Iris pigment epithelial cell (primary cell): Measurements from ENCODE around the gene NMNAT2.
A peak's percentile ranks its signal among the peaks of the same experiment; 100 is the strongest.
"Not testable (repeated sequence)": the region's sequence is repeated elsewhere in the genome, so short reads cannot be mapped to it uniquely, and the experiment has no call there.

ENCODE experiments used
- DNase-seq: peaks from one replicate; pipeline ENCODE4 v3.0.0-alpha.2; 2011; ENCODE audit warnings: low read depth

Gene NMNAT2

GRCh38 chr1:183418696-183419095 lies 516 bp upstream of the NMNAT2 start:
- no peak for DNase-seq

- peak; percentile 58 for DNase-seq
Measured at GRCh38 chr1:183416850-183417771, 1.1 kb downstream of the NMNAT2 start.

- DNase-seq = no peak
Measured at GRCh38 chr1:183414365-183414764, 3.8 kb downstream of the NMNAT2 start.

GRCh38 chr1:183411091-183411490 lies 7.1 kb downstream of the NMNAT2 start:
- peak; percentile 7 for DNase-seq

GRCh38 chr1:183407961-183408360 lies 10.2 kb downstream of the NMNAT2 start:
- no peak for DNase-seq

GRCh38 chr1:183407474-183407873 lies 10.7 kb downstream of the NMNAT2 start:
- no peak for DNase-seq

GRCh38 chr1:183404476-183404875 lies 13.7 kb downstream of the NMNAT2 start:
- DNase-seq = no peak

GRCh38 chr1:183403498-183403897 lies 14.7 kb downstream of the NMNAT2 start:
- DNase-seq = no peak

- DNase-seq = not testable (repeated sequence)
Measured at GRCh38 chr1:183401565-183401964, 16.6 kb downstream of the NMNAT2 start.

GRCh38 chr1:183394435-183394834 lies 23.7 kb downstream of the NMNAT2 start:
- no peak for DNase-seq

- DNase-seq = no peak
Measured at GRCh38 chr1:183391863-183392262, 26.3 kb downstream of the NMNAT2 start.

- no peak for DNase-seq
Measured at GRCh38 chr1:183390561-183390960, 27.6 kb downstream of the NMNAT2 start.

- DNase-seq = no peak
Measured at GRCh38 chr1:183388735-183389134, 29.4 kb downstream of the NMNAT2 start.

- DNase-seq = peak; percentile 10
Measured at GRCh38 chr1:183385340-183386144, 32.6 kb downstream of the NMNAT2 start.

GRCh38 chr1:183379951-183380350 lies 38.2 kb downstream of the NMNAT2 start:
- DNase-seq = no peak

- DNase-seq = no peak
Measured at GRCh38 chr1:183375381-183375780, 42.8 kb downstream of the NMNAT2 start.

GRCh38 chr1:183374825-183375224 lies 43.4 kb downstream of the NMNAT2 start:
- DNase-seq = no peak

- no peak for DNase-seq
Measured at GRCh38 chr1:183372586-183373230, 45.5 kb downstream of the NMNAT2 start.

- DNase-seq = no peak
Measured at GRCh38 chr1:183370399-183371058, 47.7 kb downstream of the NMNAT2 start.

- DNase-seq = no peak
Measured at GRCh38 chr1:183368213-183369108, 49.7 kb downstream of the NMNAT2 start.

GRCh38 chr1:183366116-183366515 lies 52.1 kb downstream of the NMNAT2 start:
- no peak for DNase-seq
